Measurements from ENCODE around the gene HRH2.

Gene HRH2

GRCh38 chr5:175707751-175708375 is 50.0 kb downstream of the HRH2 start:
- Histone ChIP-seq H3K4me1 (ENCODE audit: control insufficient read depth, insufficient read depth, low read length) (no peaks in the 10 kb centered on the region), H3K36me3 (ENCODE audit: control insufficient read depth, insufficient read depth, low read length, severe bottlenecking) (no peaks in the 10 kb centered on the region), H3K9me3 (ENCODE audit: control insufficient read depth, low read length) (peaks cover 15% of the 10 kb centered on the region), H3K9ac (ENCODE audit: low read length) (no peak overlapping the region), H3K4me3 (ENCODE audit: low read length) (no peak overlapping the region), H3K27me3 (replicated peaks; ENCODE audit: control insufficient read depth, insufficient read depth, low read length) (peaks cover 21% of the 10 kb centered on the region)
- no peak for DNase-seq (ENCODE audit: low read depth)

DNA sequence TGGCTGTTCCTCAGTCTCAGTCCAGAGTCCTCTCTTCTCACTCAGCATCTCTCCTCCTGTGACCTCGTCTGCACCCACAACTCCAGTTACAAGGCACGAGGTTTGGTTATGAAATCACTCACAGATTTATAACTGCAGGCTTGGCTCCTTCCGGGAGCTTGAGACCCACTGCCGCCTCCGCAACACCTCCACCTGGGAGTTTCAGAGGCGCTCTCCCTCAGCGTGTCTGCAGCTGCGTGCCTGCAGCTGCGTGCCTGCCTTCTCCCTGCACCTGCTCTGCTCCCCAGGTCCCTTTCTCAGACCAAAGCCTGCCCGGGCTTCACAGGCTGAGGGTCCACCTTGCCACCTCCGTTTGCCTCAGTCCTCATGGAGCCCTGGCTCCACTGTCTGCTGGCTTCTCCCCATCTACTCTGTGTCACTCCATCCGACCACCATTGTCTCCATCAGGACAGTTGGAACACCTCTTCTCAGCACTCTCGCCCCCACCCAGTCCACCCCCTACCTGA is 51.5 kb downstream of the HRH2 start:
- Histone ChIP-seq H3K4me3 (ENCODE audit: low read length) (no peak overlapping the region), H3K27me3 (replicated peaks; ENCODE audit: control insufficient read depth, insufficient read depth, low read length) (peaks cover 21% of the 10 kb centered on the region), H3K4me1 (ENCODE audit: control insufficient read depth, insufficient read depth, low read length) (no peaks in the 10 kb centered on the region), H3K9ac (ENCODE audit: low read length) (no peak overlapping the region), H3K36me3 (ENCODE audit: control insufficient read depth, insufficient read depth, low read length, severe bottlenecking) (no peaks in the 10 kb centered on the region), H3K9me3 (ENCODE audit: control insufficient read depth, low read length) (peaks cover 16% of the 10 kb centered on the region)
- no peak for DNase-seq (ENCODE audit: low read depth)

- DNase-seq (ENCODE audit: low read depth), result no peak
- Histone ChIP-seq H3K4me1 (ENCODE audit: control insufficient read depth, insufficient read depth, low read length) (no peaks in the 10 kb centered on the region), H3K9me3 (ENCODE audit: control insufficient read depth, low read length) (peaks cover 15% of the 10 kb centered on the region), H3K9ac (ENCODE audit: low read length) (no peak overlapping the region), H3K4me3 (ENCODE audit: low read length) (no peak overlapping the region), H3K36me3 (ENCODE audit: control insufficient read depth, insufficient read depth, low read length, severe bottlenecking) (no peaks in the 10 kb centered on the region), H3K27me3 (replicated peaks; ENCODE audit: control insufficient read depth, insufficient read depth, low read length) (peaks cover 21% of the 10 kb centered on the region)
Measured at GRCh38 chr5:175710326-175710725, 52.5 kb downstream of the HRH2 start.

DNA sequence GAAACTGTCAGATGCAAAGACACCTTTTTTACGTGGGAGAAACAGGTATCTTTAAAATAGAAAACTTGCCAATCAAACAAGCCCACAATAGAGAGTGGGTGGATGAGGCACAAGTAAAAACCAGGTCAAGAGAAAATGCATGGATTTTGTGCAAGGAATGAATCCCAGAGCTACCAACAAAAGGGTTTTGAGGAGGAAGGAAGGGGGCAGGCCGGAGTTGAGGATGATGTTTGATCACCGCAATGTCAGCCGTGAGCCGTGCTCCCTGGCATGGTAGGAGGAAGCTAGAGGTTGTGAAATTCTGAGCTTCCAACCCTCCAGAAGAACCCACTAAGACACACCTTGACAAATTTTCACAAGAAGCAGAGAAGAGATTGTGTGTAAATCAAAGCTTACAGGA is 53.2 kb downstream of the HRH2 start:
- DNase-seq (ENCODE audit: low read depth), result no peak

DNA sequence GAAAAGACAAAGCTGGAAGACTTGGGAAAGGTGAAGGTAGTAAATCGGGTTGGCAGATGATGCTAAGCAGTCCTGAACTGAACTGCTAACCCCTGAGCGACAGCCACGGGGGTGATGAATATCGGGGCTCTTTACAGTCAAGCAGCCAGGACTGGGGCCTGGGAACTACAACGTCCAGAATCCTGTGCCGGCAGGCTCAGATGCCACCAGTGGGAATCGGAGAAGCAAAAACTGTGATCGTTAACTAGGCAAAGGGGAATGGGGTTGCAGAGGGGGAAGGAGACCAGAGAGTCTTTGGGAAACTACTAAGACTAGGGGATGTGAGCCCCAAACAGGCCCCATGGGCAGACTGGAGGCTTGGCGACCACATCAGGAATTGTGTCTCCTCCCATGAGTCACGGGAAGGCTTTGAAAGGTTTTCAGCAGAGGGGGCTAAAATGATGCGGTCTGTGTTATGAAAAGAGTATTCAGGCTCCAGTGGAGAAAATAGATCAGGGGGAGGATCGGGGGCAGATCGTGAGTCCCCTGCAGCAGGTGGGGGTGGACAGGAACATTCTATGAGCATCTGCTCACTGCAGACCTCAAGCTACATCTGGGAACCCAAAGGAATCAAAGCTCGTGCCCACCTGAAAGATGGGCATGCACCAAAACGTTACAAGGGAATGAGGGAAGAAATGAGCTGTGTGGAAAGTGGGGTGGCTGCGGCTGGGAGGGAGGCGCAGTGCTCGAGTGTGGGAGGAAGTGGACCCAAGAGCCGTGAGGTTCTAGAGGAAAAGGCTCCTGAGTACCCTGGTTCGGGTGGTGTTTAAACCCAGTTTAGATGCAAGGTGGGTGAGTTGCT is 53.8 kb downstream of the HRH2 start:
- Histone ChIP-seq H3K9ac (ENCODE audit: low read length) (no peak overlapping the region), H3K27me3 (replicated peaks; ENCODE audit: control insufficient read depth, insufficient read depth, low read length) (peaks cover 21% of the 10 kb centered on the region), H3K9me3 (ENCODE audit: control insufficient read depth, low read length) (peaks cover 21% of the 10 kb centered on the region), H3K4me1 (ENCODE audit: control insufficient read depth, insufficient read depth, low read length) (no peaks in the 10 kb centered on the region), H3K36me3 (ENCODE audit: control insufficient read depth, insufficient read depth, low read length, severe bottlenecking) (no peaks in the 10 kb centered on the region), H3K4me3 (ENCODE audit: low read length) (no peak overlapping the region)
- no peak for DNase-seq (ENCODE audit: low read depth)

More for the DNA sequence above, 53.2 kb downstream of the HRH2 start:
- Histone ChIP-seq H3K27me3 (replicated peaks; ENCODE audit: control insufficient read depth, insufficient read depth, low read length) (peaks cover 21% of the 10 kb centered on the region), H3K36me3 (ENCODE audit: control insufficient read depth, insufficient read depth, low read length, severe bottlenecking) (no peaks in the 10 kb centered on the region), H3K4me3 (ENCODE audit: low read length) (no peak overlapping the region), H3K9ac (ENCODE audit: low read length) (no peak overlapping the region), H3K4me1 (ENCODE audit: control insufficient read depth, insufficient read depth, low read length) (no peaks in the 10 kb centered on the region), H3K9me3 (ENCODE audit: control insufficient read depth, low read length) (peaks cover 17% of the 10 kb centered on the region)

DNA sequence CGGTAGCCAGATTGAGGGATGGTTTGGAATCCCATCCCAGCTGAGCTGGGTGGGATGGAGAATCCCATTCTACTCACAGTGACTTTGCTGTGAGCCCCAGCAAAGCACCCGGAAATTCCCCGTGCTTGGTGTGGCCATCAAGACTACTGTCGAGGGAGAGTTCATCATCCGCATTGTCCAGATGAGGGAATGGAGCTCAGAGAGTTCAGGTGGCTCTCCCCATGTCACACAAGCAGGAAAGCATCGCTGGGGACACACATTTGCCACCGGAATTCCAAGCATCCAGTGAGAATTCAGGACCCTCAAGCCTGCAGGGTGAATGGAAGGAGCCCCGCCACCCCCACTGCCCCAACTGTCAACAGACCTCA is 54.4 kb downstream of the HRH2 start:
- no peak for DNase-seq (ENCODE audit: low read depth)
- Histone ChIP-seq H3K4me3 (ENCODE audit: low read length) (no peak overlapping the region), H3K27me3 (replicated peaks; ENCODE audit: control insufficient read depth, insufficient read depth, low read length) (peaks cover 21% of the 10 kb centered on the region), H3K4me1 (ENCODE audit: control insufficient read depth, insufficient read depth, low read length) (no peaks in the 10 kb centered on the region), H3K9me3 (ENCODE audit: control insufficient read depth, low read length) (peaks cover 27% of the 10 kb centered on the region), H3K36me3 (ENCODE audit: control insufficient read depth, insufficient read depth, low read length, severe bottlenecking) (no peaks in the 10 kb centered on the region), H3K9ac (ENCODE audit: low read length) (no peak overlapping the region)

- Histone ChIP-seq H3K9ac (ENCODE audit: low read length) (no peak overlapping the region), H3K9me3 (ENCODE audit: control insufficient read depth, low read length) (peaks cover 28% of the 10 kb centered on the region), H3K36me3 (ENCODE audit: control insufficient read depth, insufficient read depth, low read length, severe bottlenecking) (no peaks in the 10 kb centered on the region), H3K27me3 (replicated peaks; ENCODE audit: control insufficient read depth, insufficient read depth, low read length) (peaks cover 21% of the 10 kb centered on the region), H3K4me1 (ENCODE audit: control insufficient read depth, insufficient read depth, low read length) (no peaks in the 10 kb centered on the region), H3K4me3 (ENCODE audit: low read length) (no peak overlapping the region)
- DNase-seq (ENCODE audit: low read depth), result no peak
Measured at GRCh38 chr5:175712681-175713085, 54.8 kb downstream of the HRH2 start.

- H3K4me3 ChIP-seq (ENCODE audit: low read length), result no peak overlapping the region
- no peaks in the 10 kb centered on the region for H3K4me1 ChIP-seq (ENCODE audit: control insufficient read depth, insufficient read depth, low read length)
- H3K9me3 ChIP-seq (ENCODE audit: control insufficient read depth, low read length), result peaks cover 28% of the 10 kb centered on the region
- DNase-seq (ENCODE audit: low read depth), result no peak
- peaks cover 14% of the 10 kb centered on the region for H3K27me3 ChIP-seq (replicated peaks; ENCODE audit: control insufficient read depth, insufficient read depth, low read length)
- no peaks in the 10 kb centered on the region for H3K36me3 ChIP-seq (ENCODE audit: control insufficient read depth, insufficient read depth, low read length, severe bottlenecking)
- no peak overlapping the region for H3K9ac ChIP-seq (ENCODE audit: low read length)
Measured at GRCh38 chr5:175713930-175714329, 56.1 kb downstream of the HRH2 start.

GRCh38 chr5:175714479-175715085 is 56.7 kb downstream of the HRH2 start:
- Histone ChIP-seq H3K9me3 (ENCODE audit: control insufficient read depth, low read length) (peaks cover 28% of the 10 kb centered on the region), H3K4me3 (ENCODE audit: low read length) (no peak overlapping the region), H3K9ac (ENCODE audit: low read length) (no peak overlapping the region), H3K4me1 (ENCODE audit: control insufficient read depth, insufficient read depth, low read length) (no peaks in the 10 kb centered on the region), H3K27me3 (replicated peaks; ENCODE audit: control insufficient read depth, insufficient read depth, low read length) (peaks cover 14% of the 10 kb centered on the region), H3K36me3 (ENCODE audit: control insufficient read depth, insufficient read depth, low read length, severe bottlenecking) (no peaks in the 10 kb centered on the region)
- DNase-seq (ENCODE audit: low read depth), result no peak

DNA sequence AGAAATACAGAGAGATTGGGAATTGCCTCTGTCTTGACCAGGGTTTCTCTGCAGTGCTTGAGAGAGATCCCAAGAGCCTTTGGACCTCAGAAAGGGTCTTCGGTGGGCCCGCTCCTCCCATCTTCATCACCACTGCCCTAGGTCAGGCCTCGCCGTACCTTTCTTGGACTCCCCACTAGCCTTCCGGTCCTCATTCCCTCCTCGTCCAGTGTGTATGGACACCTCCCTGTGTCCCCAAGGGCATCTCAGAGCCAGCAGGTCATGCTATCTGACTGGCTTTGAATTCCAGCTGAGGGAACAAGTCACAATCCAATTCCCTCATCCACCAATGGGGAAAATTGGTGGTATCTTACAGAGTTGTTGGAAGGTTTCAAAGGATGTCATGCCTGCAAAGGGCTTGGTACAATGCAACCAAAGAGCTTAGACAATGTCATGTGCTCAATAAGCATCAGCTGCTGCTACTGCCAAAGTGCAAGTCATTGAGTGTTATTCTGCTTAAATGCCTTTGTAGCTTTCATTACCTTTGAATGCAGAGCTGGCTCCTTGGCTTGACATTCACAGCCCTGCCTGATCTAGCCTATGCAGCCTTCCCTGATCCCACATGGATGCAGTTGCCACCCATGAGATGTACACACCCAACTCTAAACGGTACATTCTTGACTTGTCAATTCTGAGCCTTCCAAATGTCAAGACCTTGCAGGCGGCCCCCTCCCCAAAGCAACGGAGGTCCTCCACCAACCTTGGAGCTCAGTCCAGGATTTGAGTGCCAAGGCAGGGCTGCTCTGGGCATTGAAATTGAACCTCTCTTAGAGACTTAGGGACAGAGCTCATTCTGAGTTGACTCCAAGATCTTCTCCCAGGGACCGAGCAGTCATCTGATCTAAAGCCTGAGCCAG is 58.0 kb downstream of the HRH2 start:
- Histone ChIP-seq H3K9me3 (ENCODE audit: control insufficient read depth, low read length) (peaks cover 28% of the 10 kb centered on the region), H3K4me3 (ENCODE audit: low read length) (no peak overlapping the region), H3K9ac (ENCODE audit: low read length) (no peak overlapping the region), H3K36me3 (ENCODE audit: control insufficient read depth, insufficient read depth, low read length, severe bottlenecking) (no peaks in the 10 kb centered on the region), H3K4me1 (ENCODE audit: control insufficient read depth, insufficient read depth, low read length) (no peaks in the 10 kb centered on the region), H3K27me3 (replicated peaks; ENCODE audit: control insufficient read depth, insufficient read depth, low read length) (peaks cover 9% of the 10 kb centered on the region)
- DNase-seq (ENCODE audit: low read depth), result no peak
